KOPT-K1 (cell line): Measurements from ENCODE around the gene FHOD3.
"Not testable (repeated sequence)": the region's sequence is repeated elsewhere in the genome, so short reads cannot be mapped to it uniquely, and the experiment has no call there.

Experiments used
- H3K27ac ChIP-seq: fragments of 200-600 bp; sonication (generic); 2 replicates; pipeline ENCODE4 v1.5.1; 2016; ENCODE audit warnings: antibody characterized with exemption, mild to moderate bottlenecking, low read depth, low read length; ENCODE audit not compliant: poor library complexity, severe bottlenecking
- H3K36me3 ChIP-seq: fragments of 200-600 bp; sonication (generic); 2 replicates; pipeline ENCODE4 v1.5.1; 2017; ENCODE audit warnings: antibody characterized with exemption, mild to moderate bottlenecking, low read length, moderate library complexity; ENCODE audit not compliant: insufficient read depth
- H3K9me3 ChIP-seq: fragments of 200-600 bp; sonication (generic); 2 replicates; pipeline ENCODE4 v1.5.1; 2017; ENCODE audit warnings: antibody characterized with exemption, low read length, mild to moderate bottlenecking; ENCODE audit not compliant: insufficient read depth, poor library complexity, severe bottlenecking

Gene FHOD3

GRCh38 chr18:36714476-36714875 is 417.0 kb downstream of the FHOD3 start:
- H3K27ac ChIP-seq, result no peak overlapping the region
- no peaks in the 10 kb centered on the region for H3K9me3 ChIP-seq
- no peaks in the 10 kb centered on the region for H3K36me3 ChIP-seq

DNA sequence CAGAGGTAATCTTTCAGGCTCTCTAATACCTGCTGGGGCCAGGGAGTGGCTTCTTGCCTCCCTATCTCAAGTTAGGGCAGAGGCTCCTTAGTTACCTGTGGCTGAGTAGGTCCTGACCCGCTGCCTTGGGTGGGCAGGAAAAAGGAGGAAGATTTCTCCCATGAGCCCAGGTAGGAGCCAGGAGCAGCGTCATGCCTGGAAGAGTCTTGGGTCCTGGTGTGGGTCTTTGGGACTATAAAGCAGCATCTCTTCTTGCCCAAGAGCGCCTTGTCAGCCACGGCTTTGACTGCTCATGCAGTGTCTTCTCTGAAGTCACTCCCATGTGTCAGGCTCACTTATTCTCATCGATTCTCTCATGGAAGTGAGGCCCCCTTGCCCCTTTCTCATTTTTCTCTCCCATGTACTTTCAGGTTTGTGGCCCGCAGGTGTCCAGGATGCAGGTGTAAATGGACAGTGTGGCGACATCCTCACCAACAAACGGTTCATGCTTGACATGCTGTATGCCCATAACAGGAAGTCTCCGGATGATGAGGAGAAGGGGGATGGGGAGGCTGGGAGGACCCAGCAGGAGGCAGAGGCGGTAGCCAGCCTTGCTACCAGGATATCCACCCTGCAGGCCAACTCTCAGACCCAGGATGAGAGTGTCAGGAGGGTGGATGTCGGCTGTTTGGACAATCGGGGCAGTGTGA is 420.1 kb downstream of the FHOD3 start:
- Histone ChIP-seq H3K27ac (no peak overlapping the region), H3K9me3 (no peaks in the 10 kb centered on the region)

DNA sequence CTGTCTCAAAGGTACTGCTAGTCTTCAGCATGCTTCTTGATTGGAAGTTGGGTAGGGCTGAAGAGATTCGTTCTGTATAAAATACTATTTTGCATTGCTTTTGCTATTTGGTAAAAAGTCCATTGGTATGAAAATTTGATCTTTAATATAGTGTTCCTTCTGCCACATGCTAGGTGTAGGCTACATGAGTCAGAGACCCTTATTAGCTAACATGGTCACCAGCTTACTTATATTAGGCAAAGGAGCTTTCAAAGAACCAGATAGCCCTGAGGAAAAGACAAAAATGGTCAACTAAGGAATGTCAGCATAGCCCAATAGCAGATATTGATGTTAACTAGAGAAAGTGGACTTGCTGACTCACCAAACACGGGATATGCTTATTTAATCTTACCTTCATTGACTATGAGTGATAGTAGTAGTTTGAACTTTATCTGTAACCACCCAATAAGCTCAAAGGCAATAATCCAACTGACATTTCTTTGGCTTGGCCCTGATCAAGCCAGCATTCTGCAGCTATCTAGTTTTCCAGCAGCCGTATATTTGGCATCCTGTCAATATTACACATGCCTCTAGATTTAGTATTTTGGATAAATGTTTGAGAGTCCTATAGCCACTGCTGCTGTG is 421.3 kb downstream of the FHOD3 start:
- Histone ChIP-seq H3K27ac (no peak overlapping the region), H3K36me3 (no peaks in the 10 kb centered on the region), H3K9me3 (no peaks in the 10 kb centered on the region)

More for the DNA sequence above, 420.1 kb downstream of the FHOD3 start:
- no peaks in the 10 kb centered on the region for H3K36me3 ChIP-seq

DNA sequence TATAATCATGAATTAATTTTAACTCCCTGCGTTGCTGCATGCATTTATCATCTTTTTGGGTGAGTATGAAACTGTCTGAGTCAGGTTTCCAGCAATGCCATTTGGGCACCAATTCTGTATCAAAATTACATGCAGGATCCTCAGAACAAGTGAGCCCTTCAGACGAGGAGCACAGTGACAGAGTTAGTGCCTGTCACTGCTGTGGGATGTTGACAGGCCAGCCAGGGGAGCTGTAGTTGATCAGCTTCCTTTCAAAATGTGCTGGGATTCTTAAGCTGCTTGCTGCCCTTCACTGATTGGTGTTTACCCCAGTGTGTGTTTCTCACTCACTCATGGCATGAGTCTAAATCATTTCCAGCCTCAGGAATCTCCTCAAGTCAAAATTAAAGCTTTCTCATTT is 422.1 kb downstream of the FHOD3 start:
- no peaks in the 10 kb centered on the region for H3K36me3 ChIP-seq

GRCh38 chr18:36721351-36721750 is 423.8 kb downstream of the FHOD3 start:
- not testable (repeated sequence) for H3K36me3 ChIP-seq, H3K9me3 ChIP-seq, H3K27ac ChIP-seq

More for the DNA sequence above, 422.1 kb downstream of the FHOD3 start:
- no peaks in the 10 kb centered on the region for H3K9me3 ChIP-seq
- H3K27ac ChIP-seq, result no peak overlapping the region

GRCh38 chr18:36724169-36724568 is 426.7 kb downstream of the FHOD3 start:
- no peaks in the 10 kb centered on the region for H3K9me3 ChIP-seq
- no peaks in the 10 kb centered on the region for H3K36me3 ChIP-seq
- no peak overlapping the region for H3K27ac ChIP-seq

DNA sequence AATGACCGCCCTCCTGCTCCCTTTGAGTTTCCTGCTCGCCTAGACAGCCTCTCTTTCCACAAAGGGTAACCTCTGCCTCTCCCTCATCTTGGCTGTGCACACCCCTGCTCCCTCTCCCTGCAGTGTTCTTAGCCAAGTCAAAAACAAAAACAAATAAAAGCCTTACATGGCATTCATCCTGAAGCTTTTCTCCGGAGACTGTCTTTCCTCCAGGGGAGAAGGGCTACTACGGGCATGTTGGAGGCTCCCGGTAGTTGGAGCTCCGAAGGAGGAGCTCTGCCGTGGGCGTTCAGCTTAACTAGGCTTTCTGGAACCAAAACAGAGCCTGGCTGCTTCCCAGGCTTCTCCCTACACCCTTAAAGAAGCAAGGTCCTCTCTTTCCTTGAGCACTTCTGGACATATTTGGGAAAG is 427.1 kb downstream of the FHOD3 start:
- Histone ChIP-seq H3K36me3 (no peaks in the 10 kb centered on the region), H3K9me3 (no peaks in the 10 kb centered on the region), H3K27ac (no peak overlapping the region)

GRCh38 chr18:36728345-36728744 is 430.8 kb downstream of the FHOD3 start:
- H3K27ac ChIP-seq, result no peak overlapping the region
- H3K36me3 ChIP-seq, result no peaks in the 10 kb centered on the region
- peaks cover 15% of the 10 kb centered on the region for H3K9me3 ChIP-seq

GRCh38 chr18:36729197-36729596 is 431.7 kb downstream of the FHOD3 start:
- H3K36me3 ChIP-seq, result no peaks in the 10 kb centered on the region
- H3K9me3 ChIP-seq, result peaks cover 15% of the 10 kb centered on the region
- no peak overlapping the region for H3K27ac ChIP-seq

DNA sequence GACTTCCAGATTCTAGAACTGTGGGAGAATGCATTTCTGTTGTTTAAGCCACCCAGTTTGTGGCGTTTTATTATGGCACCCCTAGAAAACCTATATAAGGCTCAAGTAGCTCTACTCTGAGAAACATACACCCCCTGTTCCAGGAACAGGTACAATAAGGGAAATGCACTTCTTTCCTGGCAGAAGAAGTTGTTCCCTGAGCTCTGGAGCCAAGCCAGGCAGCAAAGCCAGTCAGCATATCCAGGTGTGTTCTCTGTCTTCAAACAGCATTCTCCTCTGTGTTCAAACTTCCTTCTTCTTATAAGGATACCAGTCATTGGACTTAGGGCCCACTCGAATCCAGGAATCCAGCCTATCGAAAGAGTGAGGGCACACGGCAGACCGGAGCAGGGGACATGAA is 434.8 kb downstream of the FHOD3 start:
- peaks cover 15% of the 10 kb centered on the region for H3K9me3 ChIP-seq
- H3K36me3 ChIP-seq, result no peaks in the 10 kb centered on the region
- H3K27ac ChIP-seq, result no peak overlapping the region

- Histone ChIP-seq H3K9me3 (peaks cover 15% of the 10 kb centered on the region), H3K36me3 (no peaks in the 10 kb centered on the region), H3K27ac (no peak overlapping the region)
Observed at GRCh38 chr18:36733150-36733549, 435.6 kb downstream of the FHOD3 start.

GRCh38 chr18:36734596-36734995 is 437.1 kb downstream of the FHOD3 start:
- peaks cover 15% of the 10 kb centered on the region for H3K9me3 ChIP-seq
- no peak overlapping the region for H3K27ac ChIP-seq
- no peaks in the 10 kb centered on the region for H3K36me3 ChIP-seq

- H3K27ac ChIP-seq, result no peak overlapping the region
- no peaks in the 10 kb centered on the region for H3K36me3 ChIP-seq
Observed at GRCh38 chr18:36735130-36735529, 437.6 kb downstream of the FHOD3 start.

DNA sequence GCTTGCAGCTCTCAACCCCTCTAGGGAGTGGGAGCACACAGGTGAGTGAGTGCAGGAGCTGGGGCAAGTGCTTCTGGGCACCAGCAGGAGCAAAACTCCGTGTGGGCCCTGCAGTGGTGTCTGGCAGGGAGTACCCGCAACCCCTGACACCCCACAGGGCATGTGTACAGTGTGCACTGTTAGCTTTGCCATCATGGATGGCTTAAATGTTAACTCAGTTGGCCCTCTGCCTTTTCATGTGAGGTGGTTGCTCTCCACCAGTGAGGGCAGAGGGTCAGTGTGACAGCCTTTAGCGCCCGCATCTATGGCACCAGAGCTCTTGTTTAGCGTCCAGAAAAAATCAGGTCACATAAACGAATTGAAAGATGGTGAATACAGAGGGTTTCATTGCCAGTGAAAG is 438.6 kb downstream of the FHOD3 start:
- Histone ChIP-seq H3K36me3 (no peaks in the 10 kb centered on the region), H3K9me3 (peaks cover 15% of the 10 kb centered on the region), H3K27ac (no peak overlapping the region)

More at GRCh38 chr18:36735130-36735529, 437.6 kb downstream of the FHOD3 start:
- peaks cover 15% of the 10 kb centered on the region for H3K9me3 ChIP-seq

GRCh38 chr18:36737316-36737715 is 439.8 kb downstream of the FHOD3 start:
- H3K9me3 ChIP-seq, result peaks cover 11% of the 10 kb centered on the region
- H3K36me3 ChIP-seq, result no peaks in the 10 kb centered on the region
- H3K27ac ChIP-seq, result no peak overlapping the region
